ENCODE results near the gene IL1RN. TPM values are rescaled to one million over a fixed set of nuclear protein-coding genes. Genes with fewer than 3 reads are reported as not detected.

The IL1RN gene
- total and polyA plus RNA-seq, 4 donors: 0.74 to 11.6 (median 6.6) TPM

DNA sequence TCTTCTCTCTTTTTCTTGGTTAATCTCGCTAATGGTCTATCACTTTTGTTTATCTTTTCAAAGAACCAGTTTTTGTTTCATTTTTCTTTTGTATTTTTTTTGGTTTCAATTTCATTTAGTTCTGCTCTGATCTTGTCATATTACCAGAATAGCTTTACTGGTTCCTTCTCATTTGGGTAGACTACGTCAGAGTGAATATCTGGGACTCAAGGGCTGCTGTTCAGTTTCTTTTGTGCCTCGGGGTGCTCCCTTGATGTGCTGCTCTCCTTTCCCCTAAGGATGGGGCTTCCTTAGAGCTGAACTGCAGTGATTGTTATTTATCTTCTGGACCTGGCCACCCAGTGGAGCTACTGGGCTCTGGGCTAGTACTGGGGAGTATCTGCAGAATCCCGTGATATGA, 29.4 kb upstream of the IL1RN start:
- 86 to 88% methylated on average over 4 of the region's 4 CpGs for WGBS, 2 donors
- Histone ChIP-seq H3K4me1 (ENCODE audit: control insufficient read depth in 1 of 2, insufficient read depth in 2 of 2, low read length in 2 of 2) (no peaks in the 10 kb centered on the region), H3K27ac (ENCODE audit: low read depth in 1 of 2, low read length in 2 of 2) (no peak overlapping the region), H3K27me3 (ENCODE audit: control insufficient read depth in 1 of 2, insufficient read depth in 2 of 2, low read length in 1 of 2) (no peaks in the 10 kb centered on the region), H3K36me3 (ENCODE audit: control insufficient read depth in 1 of 2, insufficient read depth in 2 of 2, low read length in 1 of 2) (no peaks in the 10 kb centered on the region), H3K4me3 (ENCODE audit: low read length in 2 of 2) (no peak overlapping the region), H3K9me3 (ENCODE audit: control insufficient read depth, low read length) (peaks cover 6% of the 10 kb centered on the region)
- intact Hi-C loops (cut with DNase I): no loop called here
- no peak for DNase-seq
- ATAC-seq (ENCODE audit: low FRiP score): no peak

DNA sequence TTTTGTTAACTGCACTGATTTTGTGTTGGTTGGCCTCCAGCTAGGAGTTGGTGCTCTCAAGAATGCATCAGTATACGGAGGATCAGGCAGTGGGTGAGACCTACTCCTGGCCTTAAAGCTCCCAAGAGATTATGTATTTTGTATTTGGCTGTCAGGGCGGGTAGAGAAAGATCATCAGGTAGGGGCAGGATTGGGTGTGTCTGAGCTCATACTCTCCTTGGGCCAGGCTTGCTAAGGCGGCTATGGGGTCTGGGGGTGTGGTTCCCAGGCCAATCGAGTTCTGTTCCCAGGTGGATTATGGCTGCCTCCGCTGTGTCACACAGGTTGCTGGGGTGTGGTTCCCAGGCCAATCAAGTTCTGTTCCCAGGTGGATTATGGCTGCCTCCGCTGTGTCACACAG, 28.9 kb upstream of the IL1RN start:
- Histone ChIP-seq H3K9me3 (ENCODE audit: control insufficient read depth, low read length) (peaks cover 7% of the 10 kb centered on the region), H3K27me3 (ENCODE audit: control insufficient read depth in 1 of 2, insufficient read depth in 2 of 2, low read length in 1 of 2) (peaks cover 0 to 2% of the 10 kb centered on the region in 2 donors), H3K36me3 (ENCODE audit: control insufficient read depth in 1 of 2, insufficient read depth in 2 of 2, low read length in 1 of 2) (no peaks in the 10 kb centered on the region), H3K4me3 (ENCODE audit: low read length in 2 of 2) (no peak overlapping the region), H3K4me1 (ENCODE audit: control insufficient read depth in 1 of 2, insufficient read depth in 2 of 2, low read length in 2 of 2) (no peaks in the 10 kb centered on the region), H3K27ac (ENCODE audit: low read depth in 1 of 2, low read length in 2 of 2) (no peak overlapping the region)
- intact Hi-C loops (cut with DNase I): no loop called here
- DNase-seq (no peak), ATAC-seq (ENCODE audit: low FRiP score) (no peak)
- WGBS, 2 donors: 88 to 90% methylated on average over 6 of the region's 6 CpGs

DNA sequence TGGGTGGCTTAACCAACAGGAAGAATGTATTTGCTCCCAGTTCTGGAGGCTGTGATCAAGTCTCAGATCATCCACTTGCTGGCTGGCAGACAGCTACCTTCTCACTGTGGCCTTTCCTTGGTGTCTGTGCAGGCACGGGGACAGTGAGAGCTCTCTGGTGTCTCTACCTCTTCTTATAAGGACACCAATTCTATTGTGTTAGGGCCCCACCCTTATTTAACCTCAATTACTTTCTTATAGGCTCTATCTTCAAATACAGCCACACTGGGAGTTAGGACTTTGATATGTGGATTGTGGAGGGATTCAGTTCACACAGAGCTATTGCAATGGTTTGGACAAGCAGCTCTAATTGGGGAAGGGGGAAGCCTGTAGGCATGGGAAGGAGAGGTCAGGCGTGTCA, 25.3 kb upstream of the IL1RN start:
- Histone ChIP-seq H3K27me3 (ENCODE audit: control insufficient read depth in 1 of 2, insufficient read depth in 2 of 2, low read length in 1 of 2) (peaks cover 0 to 2% of the 10 kb centered on the region in 2 donors), H3K4me3 (ENCODE audit: low read length in 2 of 2) (no peak overlapping the region), H3K9me3 (ENCODE audit: control insufficient read depth, low read length) (peaks cover 7% of the 10 kb centered on the region), H3K36me3 (ENCODE audit: control insufficient read depth in 1 of 2, insufficient read depth in 2 of 2, low read length in 1 of 2) (no peaks in the 10 kb centered on the region), H3K27ac (ENCODE audit: low read depth in 1 of 2, low read length in 2 of 2) (no peak overlapping the region), H3K4me1 (ENCODE audit: control insufficient read depth in 1 of 2, insufficient read depth in 2 of 2, low read length in 2 of 2) (no peaks in the 10 kb centered on the region)
- ATAC-seq (ENCODE audit: low FRiP score): no peak
- intact Hi-C loops (cut with DNase I): no loop called here
- WGBS, 2 donors: 74 to 93% methylated on average over 2 of the region's 2 CpGs
- no peak for DNase-seq

DNA sequence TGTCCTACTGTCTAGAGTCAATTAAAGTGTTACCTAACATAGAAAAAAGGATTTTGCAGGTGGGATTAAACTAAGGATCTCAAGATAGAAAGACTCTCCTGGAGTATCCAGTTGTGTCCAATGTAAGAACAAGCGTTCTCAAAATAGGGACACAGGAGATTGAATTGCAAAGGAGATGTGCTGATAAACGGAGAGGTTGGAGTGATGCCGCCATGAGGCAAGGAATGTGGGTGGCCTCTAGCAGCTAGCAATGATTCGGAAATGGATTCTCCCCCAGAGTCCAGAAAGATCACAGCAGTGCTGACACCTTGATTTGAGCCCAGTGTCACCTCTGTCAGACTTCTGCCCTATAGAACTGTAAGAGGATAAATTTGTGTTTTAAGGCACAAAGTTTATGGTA, 24.1 kb upstream of the IL1RN start:
- Histone ChIP-seq H3K36me3 (ENCODE audit: control insufficient read depth in 1 of 2, insufficient read depth in 2 of 2, low read length in 1 of 2) (no peaks in the 10 kb centered on the region), H3K4me1 (ENCODE audit: control insufficient read depth in 1 of 2, insufficient read depth in 2 of 2, low read length in 2 of 2) (no peaks in the 10 kb centered on the region), H3K27ac (ENCODE audit: low read depth in 1 of 2, low read length in 2 of 2) (no peak overlapping the region), H3K4me3 (ENCODE audit: low read length in 2 of 2) (no peak overlapping the region), H3K9me3 (ENCODE audit: control insufficient read depth, low read length) (peaks cover 5% of the 10 kb centered on the region), H3K27me3 (ENCODE audit: control insufficient read depth in 1 of 2, insufficient read depth in 2 of 2, low read length in 1 of 2) (peaks cover 0 to 2% of the 10 kb centered on the region in 2 donors)
- ATAC-seq (ENCODE audit: low FRiP score) (no peak), DNase-seq (no peak)
- 88 to 89% methylated on average over 4 of the region's 4 CpGs for WGBS, 2 donors
- intact Hi-C loops (cut with DNase I): no loop called here

DNA sequence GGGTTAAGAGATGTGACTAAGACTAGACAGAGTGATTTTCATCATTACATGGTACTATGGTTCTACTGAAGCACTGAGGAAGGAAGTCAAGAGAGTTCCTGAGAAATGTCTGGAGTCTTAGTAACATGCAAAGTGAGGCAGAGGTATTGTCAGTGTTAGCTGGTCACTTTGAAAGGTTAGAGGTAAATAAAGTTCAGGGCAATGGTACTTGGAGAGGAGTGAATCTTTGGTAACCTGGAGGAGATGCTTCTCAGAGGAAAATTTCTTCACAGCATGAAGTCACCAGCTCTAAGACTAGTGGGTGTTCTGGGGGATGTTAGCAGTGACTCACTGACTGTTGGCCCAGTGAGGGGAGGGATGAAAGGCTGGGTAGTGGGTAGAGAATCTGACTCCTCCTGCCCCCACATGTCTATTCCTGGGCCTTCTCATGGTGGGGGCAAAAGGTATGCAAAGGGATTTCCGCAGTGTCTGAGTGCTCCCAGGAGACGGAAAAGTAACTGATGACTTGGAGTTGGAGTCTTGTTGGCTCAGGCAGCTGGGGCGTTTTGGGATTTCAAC, 23.3 kb upstream of the IL1RN start:
- Histone ChIP-seq H3K27me3 (ENCODE audit: control insufficient read depth in 1 of 2, insufficient read depth in 2 of 2, low read length in 1 of 2) (peaks cover 0 to 2% of the 10 kb centered on the region in 2 donors), H3K36me3 (ENCODE audit: control insufficient read depth in 1 of 2, insufficient read depth in 2 of 2, low read length in 1 of 2) (no peaks in the 10 kb centered on the region), H3K4me1 (ENCODE audit: control insufficient read depth in 1 of 2, insufficient read depth in 2 of 2, low read length in 2 of 2) (no peaks in the 10 kb centered on the region), H3K27ac (ENCODE audit: low read depth in 1 of 2, low read length in 2 of 2) (no peak overlapping the region), H3K9me3 (ENCODE audit: control insufficient read depth, low read length) (peaks cover 5% of the 10 kb centered on the region), H3K4me3 (ENCODE audit: low read length in 2 of 2) (no peak overlapping the region)
- ATAC-seq (ENCODE audit: low FRiP score): no peak
- 54 to 69% methylated on average over 3 of the region's 3 CpGs for WGBS, 2 donors
- no peak for DNase-seq
- intact Hi-C loops (cut with DNase I): no loop called here

DNA sequence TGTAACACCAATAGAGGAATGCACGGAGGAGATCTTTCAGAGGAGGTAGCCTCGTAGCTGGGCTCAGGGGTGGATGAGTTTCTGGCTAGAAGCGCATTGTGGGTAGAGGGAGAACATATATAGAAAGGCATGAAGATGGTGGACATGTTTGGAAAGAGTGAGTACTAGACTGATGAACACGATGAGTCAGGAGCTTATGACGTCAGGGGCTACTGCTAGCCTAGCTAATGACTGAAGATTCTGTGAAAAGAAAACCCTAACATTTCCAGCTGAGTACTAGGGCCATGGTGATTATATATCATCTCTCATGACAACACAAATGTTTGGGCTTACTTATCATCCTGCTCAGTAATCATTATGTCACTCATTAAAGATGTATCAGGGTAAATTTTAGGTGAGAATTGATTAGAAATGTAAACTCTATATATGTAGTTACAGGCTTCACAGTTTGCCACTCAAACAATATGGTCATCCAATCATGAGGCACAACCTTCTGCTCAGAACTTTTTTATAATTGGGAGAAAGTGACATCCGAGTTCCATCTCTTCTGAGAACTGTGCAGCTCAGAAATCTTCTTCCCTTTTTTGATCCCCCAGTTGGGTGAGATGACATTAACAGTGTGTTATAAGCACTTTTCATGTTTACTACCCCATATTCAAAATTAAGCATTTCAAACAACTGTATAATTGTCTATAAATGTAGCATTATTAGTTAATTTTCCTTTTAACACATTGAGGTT, 22.2 kb upstream of the IL1RN start:
- Histone ChIP-seq H3K9me3 (ENCODE audit: control insufficient read depth, low read length) (peaks cover 3% of the 10 kb centered on the region), H3K36me3 (ENCODE audit: control insufficient read depth in 1 of 2, insufficient read depth in 2 of 2, low read length in 1 of 2) (no peaks in the 10 kb centered on the region), H3K4me1 (ENCODE audit: control insufficient read depth in 1 of 2, insufficient read depth in 2 of 2, low read length in 2 of 2) (no peaks in the 10 kb centered on the region), H3K27ac (ENCODE audit: low read depth in 1 of 2, low read length in 2 of 2) (no peak overlapping the region), H3K4me3 (ENCODE audit: low read length in 2 of 2) (no peak overlapping the region), H3K27me3 (ENCODE audit: control insufficient read depth in 1 of 2, insufficient read depth in 2 of 2, low read length in 1 of 2) (peaks cover 0 to 2% of the 10 kb centered on the region in 2 donors)
- intact Hi-C loops (cut with DNase I): no loop called here
- no peak for DNase-seq
- WGBS, 2 donors: 69% methylated on average over 6 of the region's 6 CpGs
- ATAC-seq (ENCODE audit: low FRiP score): no peak

DNA sequence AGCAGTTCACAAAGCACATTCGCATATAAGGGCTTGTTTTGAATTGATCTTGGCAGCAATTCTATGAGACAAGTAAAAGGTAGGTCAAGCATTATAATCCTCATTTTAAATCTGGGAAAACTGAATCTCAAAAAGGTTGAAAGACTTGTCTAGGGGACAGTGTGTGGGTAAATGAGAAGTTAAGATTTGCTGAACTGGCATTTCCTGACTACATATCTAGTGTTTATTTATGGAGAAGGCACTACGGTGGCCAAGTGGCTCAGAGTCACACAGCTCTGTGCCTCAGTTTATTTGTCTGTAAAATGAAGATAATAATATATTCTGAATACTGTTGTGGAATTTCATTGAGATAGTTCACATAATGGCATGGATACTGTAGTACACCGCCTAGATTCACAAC, 16.3 kb upstream of the IL1RN start:
- Histone ChIP-seq H3K4me1 (ENCODE audit: control insufficient read depth in 1 of 2, insufficient read depth in 2 of 2, low read length in 2 of 2) (no peaks in the 10 kb centered on the region), H3K4me3 (ENCODE audit: low read length in 2 of 2) (no peak overlapping the region), H3K9me3 (ENCODE audit: control insufficient read depth, low read length) (no peaks in the 10 kb centered on the region), H3K36me3 (ENCODE audit: control insufficient read depth in 1 of 2, insufficient read depth in 2 of 2, low read length in 1 of 2) (no peaks in the 10 kb centered on the region), H3K27me3 (ENCODE audit: control insufficient read depth in 1 of 2, insufficient read depth in 2 of 2, low read length in 1 of 2) (peaks cover 0 to 2% of the 10 kb centered on the region in 2 donors), H3K27ac (ENCODE audit: low read depth in 1 of 2, low read length in 2 of 2) (no peak overlapping the region)
- DNase-seq (no peak), ATAC-seq (ENCODE audit: low FRiP score) (no peak)
- 56 to 58% methylated on average over 3 of the region's 3 CpGs for WGBS, 2 donors
- intact Hi-C loops (cut with DNase I): no loop called here

DNA sequence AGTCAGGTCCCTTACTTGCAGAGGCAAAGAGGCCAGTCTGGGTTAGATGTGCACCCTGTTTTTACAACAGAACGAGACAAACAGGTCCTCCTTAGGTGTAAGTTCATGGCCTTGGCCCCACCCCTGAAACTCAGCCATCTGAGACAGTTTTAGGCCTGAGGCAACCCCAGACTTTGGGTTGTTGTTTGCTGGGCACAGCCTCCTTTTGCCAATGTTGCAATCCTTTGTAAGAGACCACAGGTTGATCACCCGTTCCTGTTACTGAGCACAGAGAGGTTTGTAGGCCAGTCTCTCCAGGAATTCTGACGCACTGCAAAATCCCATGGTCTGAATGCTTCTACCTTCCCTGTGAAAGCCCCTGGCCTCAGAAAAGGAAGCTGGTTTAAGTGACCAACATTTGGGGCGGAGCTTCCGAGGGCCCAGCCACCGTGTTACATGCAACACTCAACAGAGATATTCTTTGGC, 15.5 kb upstream of the IL1RN start:
- ATAC-seq (ENCODE audit: low FRiP score): no peak
- H3K4me1 ChIP-seq (ENCODE audit: control insufficient read depth in 1 of 2, insufficient read depth in 2 of 2, low read length in 2 of 2): no peaks in the 10 kb centered on the region
- no peak overlapping the region for H3K27ac ChIP-seq (ENCODE audit: low read depth in 1 of 2, low read length in 2 of 2)
- no peaks in the 10 kb centered on the region for H3K9me3 ChIP-seq (ENCODE audit: control insufficient read depth, low read length)
- no peak overlapping the region for H3K4me3 ChIP-seq (ENCODE audit: low read length in 2 of 2)
- DNase-seq: no peak
- H3K27me3 ChIP-seq (ENCODE audit: control insufficient read depth in 1 of 2, insufficient read depth in 2 of 2, low read length in 1 of 2): peaks cover 0 to 2% of the 10 kb centered on the region in 2 donors
- intact Hi-C loops (cut with DNase I): no loop called here
- no peaks in the 10 kb centered on the region for H3K36me3 ChIP-seq (ENCODE audit: control insufficient read depth in 1 of 2, insufficient read depth in 2 of 2, low read length in 1 of 2)
- 72 to 74% methylated on average over 6 of the region's 6 CpGs for WGBS, 2 donors

DNA sequence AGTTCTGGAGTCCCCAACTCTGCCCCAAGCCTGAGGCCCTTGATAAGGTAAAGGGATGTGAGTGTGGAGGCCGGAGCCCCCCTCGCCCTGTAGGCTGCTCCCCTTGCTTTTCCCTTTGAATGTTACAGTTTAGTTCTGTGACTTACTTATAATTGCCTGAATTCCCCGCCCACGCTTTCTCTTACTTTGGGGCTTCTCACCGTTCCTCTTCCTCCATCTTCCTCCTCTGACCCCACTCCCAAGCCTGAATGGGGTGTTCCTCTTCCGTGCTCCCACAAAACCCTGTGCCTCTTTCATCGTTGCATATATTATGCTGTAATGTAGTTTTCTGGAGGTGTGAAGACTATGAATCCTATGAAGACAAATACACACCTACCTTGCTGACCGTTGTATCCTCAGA, 15.0 kb upstream of the IL1RN start:
- Histone ChIP-seq H3K27me3 (ENCODE audit: control insufficient read depth in 1 of 2, insufficient read depth in 2 of 2, low read length in 1 of 2) (peaks cover 0 to 2% of the 10 kb centered on the region in 2 donors), H3K4me3 (ENCODE audit: low read length in 2 of 2) (no peak overlapping the region), H3K9me3 (ENCODE audit: control insufficient read depth, low read length) (no peaks in the 10 kb centered on the region), H3K36me3 (ENCODE audit: control insufficient read depth in 1 of 2, insufficient read depth in 2 of 2, low read length in 1 of 2) (no peaks in the 10 kb centered on the region), H3K4me1 (ENCODE audit: control insufficient read depth in 1 of 2, insufficient read depth in 2 of 2, low read length in 2 of 2) (no peaks in the 10 kb centered on the region), H3K27ac (ENCODE audit: low read depth in 1 of 2, low read length in 2 of 2) (no peak overlapping the region)
- WGBS, 2 donors: 83 to 87% methylated on average over 8 of the region's 8 CpGs
- ATAC-seq (ENCODE audit: low FRiP score) (no peak), DNase-seq (no peak)
- intact Hi-C loops (cut with DNase I): no loop called here
